IMR-90 (cell line): ENCODE results near the gene GMFB. TPM values are rescaled to one million over a fixed set of nuclear protein-coding genes. Genes with fewer than 3 reads are reported as not detected.

Experiments
- ATAC-seq: fragments of 200-7000 bp; cut with Tn5 transposase; 2 replicates; pipeline ENCODE4 v1.9.1; 2020; ENCODE audit warnings: low read depth, mild to moderate bottlenecking, moderate library complexity
- BruUV-seq: library from RNA; stranded (reverse); fragments of 400-500 nt; replicated peaks from 2 replicates; lab custom pipeline; 2021; lab: Mats Ljungman, UMichigan
- CTCF ChIA-PET: fragments of 300-600 bp; formaldehyde crosslinking; extraction: SDS; loops from one replicate; lab custom pipeline; 2021; ENCODE audit warnings: antibody characterized with exemption; lab: Yijun Ruan, JAX
- POLR2A ChIA-PET: fragments of 300-600 bp; sonication (Branson Sonifier 250); formaldehyde crosslinking; loops from one replicate; lab custom pipeline; 2022; ENCODE audit warnings: antibody characterized with exemption; ENCODE audit not compliant: unreplicated experiment; lab: Charles Lee
- DNase-seq: peaks from one replicate; pipeline ENCODE4 v3.0.0; 2013
- H2AFZ ChIP-seq: replicated peaks from 2 replicates; pipeline ENCODE3; 2013; ENCODE audit warnings: low read length, mild to moderate bottlenecking; ENCODE audit not compliant: poor library complexity
- H2AK5ac ChIP-seq: 2 replicates; pipeline ENCODE4 v1.6.1; 2013; ENCODE audit warnings: low read depth, low read length, inconsistent platforms
- H2AK9ac ChIP-seq: replicated peaks from 2 replicates; pipeline ENCODE3; 2013; ENCODE audit warnings: mild to moderate bottlenecking, low read depth, low read length, moderate library complexity; ENCODE audit not compliant: poor library complexity
- H2BK120ac ChIP-seq: 2 replicates; pipeline ENCODE4 v1.6.1; 2013; ENCODE audit warnings: low read depth, low read length, inconsistent platforms
- H2BK15ac ChIP-seq: 3 replicates; pipeline ENCODE4 v1.6.1; 2013; ENCODE audit warnings: low read depth, low read length, inconsistent platforms
- H2BK20ac ChIP-seq: 2 replicates; pipeline ENCODE4 v1.6.1; 2013; ENCODE audit warnings: low read depth, mild to moderate bottlenecking, inconsistent platforms, low read length, moderate library complexity
- H2BK5ac ChIP-seq: 2 replicates; pipeline ENCODE4 v1.6.1; 2013; ENCODE audit warnings: mild to moderate bottlenecking, low read depth, low read length, inconsistent platforms; ENCODE audit not compliant: poor library complexity, severe bottlenecking
- H3K14ac ChIP-seq: replicated peaks from 2 replicates; pipeline ENCODE4 v1.6.1; 2013; ENCODE audit warnings: low read depth, low read length, inconsistent platforms
- H3K18ac ChIP-seq: 2 replicates; pipeline ENCODE4 v1.6.1; 2013; ENCODE audit warnings: low read depth, low read length, control low read depth
- H3K23ac ChIP-seq: 2 replicates; pipeline ENCODE4 v1.6.1; 2013; ENCODE audit warnings: low read depth, low read length, inconsistent platforms
- H3K27ac ChIP-seq: 2 replicates; pipeline ENCODE4 v1.5.1; 2013; ENCODE audit warnings: mild to moderate bottlenecking, control low read depth, low read length; ENCODE audit not compliant: insufficient read depth
- H3K27me3 ChIP-seq: 2 replicates; pipeline ENCODE4 v1.6.1; 2013; ENCODE audit warnings: low read length; ENCODE audit not compliant: control insufficient read depth, insufficient read depth
- H3K36me3 ChIP-seq: 2 replicates; pipeline ENCODE4 v1.6.1; 2013; ENCODE audit warnings: low read length, mixed read lengths; ENCODE audit not compliant: control insufficient read depth, insufficient read depth
- H3K4ac ChIP-seq: 2 replicates; pipeline ENCODE4 v1.6.1; 2013; ENCODE audit warnings: low read depth, low read length, inconsistent platforms
- H3K4me1 ChIP-seq: 2 replicates; pipeline ENCODE4 v1.6.1; 2013; ENCODE audit warnings: low read length, mixed read lengths; ENCODE audit not compliant: control insufficient read depth, insufficient read depth
- H3K4me2 ChIP-seq: 2 replicates; pipeline ENCODE4 v1.6.1; 2013; ENCODE audit warnings: low read depth, mild to moderate bottlenecking, control low read depth, low read length, moderate library complexity
- H3K4me3 ChIP-seq: 2 replicates; pipeline ENCODE4 v1.5.1; 2013; ENCODE audit warnings: low read depth, mild to moderate bottlenecking, control low read depth, low read length, moderate library complexity; ENCODE audit not compliant: insufficient read depth
- H3K56ac ChIP-seq: 2 replicates; pipeline ENCODE4 v1.6.1; 2013; ENCODE audit warnings: low read length, inconsistent platforms; ENCODE audit not compliant: insufficient read depth; ENCODE audit errors: extremely low read depth
- H3K79me1 ChIP-seq, 2 experiments: 2 replicates each; pipeline ENCODE4 v1.6.1; 2013; ENCODE audit warnings: low read length in 2 of 2, inconsistent platforms in 1 of 2, low read depth in 1 of 2
- H3K9ac ChIP-seq: 2 replicates; pipeline ENCODE4 v1.6.1; 2013; ENCODE audit warnings: low read depth, low read length, control low read depth
- H3K9me1 ChIP-seq: 2 replicates; pipeline ENCODE4 v1.6.1; 2013; ENCODE audit warnings: low read length, inconsistent platforms; ENCODE audit not compliant: insufficient read depth
- H3K9me3 ChIP-seq: 2 replicates; pipeline ENCODE4 v1.6.1; 2013; ENCODE audit warnings: low read length; ENCODE audit not compliant: control insufficient read depth, insufficient read depth
- H4K20me1 ChIP-seq: 2 replicates; pipeline ENCODE4 v1.6.1; 2013; ENCODE audit warnings: low read length, inconsistent platforms; ENCODE audit not compliant: insufficient read depth
- H4K5ac ChIP-seq: 2 replicates; pipeline ENCODE4 v1.6.1; 2013; ENCODE audit warnings: mild to moderate bottlenecking, low read depth, low read length, control low read depth
- H4K8ac ChIP-seq, 2 experiments: 2 replicates each; pipeline ENCODE4 v1.6.1; 2013; ENCODE audit warnings: low read depth in 2 of 2, low read length in 2 of 2, control low read depth in 1 of 2, inconsistent platforms in 1 of 2
- H4K91ac ChIP-seq: 2 replicates; pipeline ENCODE4 v1.6.1; 2013; ENCODE audit warnings: low read depth, low read length, inconsistent platforms; ENCODE audit not compliant: insufficient read depth
- ELK1 ChIP-seq: fragments of 150-350 bp; IDR thresholded peaks from 2 replicates; pipeline ENCODE4 v1.6.1; 2016; ENCODE audit warnings: low read depth, mild to moderate bottlenecking, low read length, moderate library complexity, borderline replicate concordance
- MXI1 ChIP-seq: IDR thresholded peaks from 2 replicates; pipeline ENCODE4 v1.6.1; 2012; ENCODE audit warnings: low read depth, mild to moderate bottlenecking, low read length, moderate library complexity, borderline replicate concordance
- WGBS, 2 experiments: methylation state at CpG; one replicate each; pipeline versions ENCODE4 v1.1.5 to v1.1.7; 2013; ENCODE audit warnings: missing lambda C conversion rate in 2 of 2; ENCODE audit not compliant: insufficient read length in 1 of 2; ENCODE audit errors: extremely low coverage in 2 of 2; 5-methylcytosine and 5-hydroxymethylcytosine counted together
- dilution Hi-C: fragments of 300-500 bp; cut with HindIII; formaldehyde crosslinking; loops from one replicate; pipeline ENCODE4 v1.14.3; 2018; ENCODE audit warnings: low sequenced_read_pairs; ENCODE audit not compliant: unreplicated experiment
- in situ Hi-C: fragments of 300-500 bp; cut with MboI; formaldehyde crosslinking; loops from 3 replicates; pipeline ENCODE4 v1.14.3; 2019; ENCODE audit warnings: low sequenced_read_pairs, inconsistent platforms, mixed read lengths
- intact Hi-C: fragments of 100-400 bp; cut with micrococcal nuclease; formaldehyde crosslinking; loops from 2 replicates; pipeline ENCODE4 v1.10.0; 2022
- polyA plus RNA-seq, 3 experiments: library from polyadenylated mRNA; depleted of rRNA; stranded (reverse); fragments of >200 nt; gene quantifications; 2 replicates each; pipeline ENCODE4 v1.2.3, GENCODE V29; 2012; ENCODE audit warnings: low replicate concordance in 1 of 3
- total RNA-seq: library from RNA; depleted of rRNA; stranded (reverse); fragments of >200 nt; gene quantifications from 2 replicates; pipeline ENCODE4 v1.2.3, GENCODE V29; 2012

The GMFB gene
- total and polyA plus RNA-seq, 2 of the 4 experiments (the other 2 are of a cell fraction): 22.4 to 59.1 TPM

- TF ChIP-seq ELK1: no peak
These were observed 1.0 kb downstream of the GMFB start (continued) for GRCh38 chr14:54487771-54488170.

DNA sequence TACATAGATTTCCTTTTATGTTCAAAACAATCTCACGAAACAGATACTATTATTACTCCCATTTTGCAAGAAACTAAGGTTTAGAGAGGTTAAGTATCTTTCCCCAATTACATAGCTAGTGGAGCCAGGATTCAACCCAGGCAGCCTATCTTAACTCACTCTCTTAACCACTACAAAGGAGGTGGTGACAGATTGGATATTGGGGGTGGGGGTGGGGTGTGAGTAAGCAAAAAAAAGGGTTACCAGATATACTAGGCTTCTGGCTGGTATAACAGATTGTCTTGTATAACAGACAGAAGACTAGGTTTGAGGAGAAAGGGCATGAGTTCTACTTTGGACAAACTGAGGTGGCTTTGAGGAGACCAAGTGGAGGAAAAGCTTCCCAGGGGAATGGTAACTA, 2.1 kb downstream of the GMFB start:
- no peak overlapping the region for H3K18ac ChIP-seq
- peaks cover 5% of the 10 kb centered on the region; the same call in 1 of the 2 replicates for H3K4me1 ChIP-seq
- dilution Hi-C loops: no loop called here
- intact Hi-C loops: no loop called here
- H3K4me3 ChIP-seq: no peak overlapping the region
- ChIA-PET POLR2A (no interaction called here), CTCF (no interaction called here)
- in situ Hi-C loops: no loop called here
- no peak for TF ChIP-seq MXI1
- no TSS peak for BruUV-seq
- no peaks in the 10 kb centered on the region for H3K9me3 ChIP-seq
- no CpG with 5 or more reads among the region's 1 CpG for WGBS, 2 experiments
- H3K79me1 ChIP-seq: peaks cover 11 to 42% of the 10 kb centered on the region in 2 experiments
- ATAC-seq: no peak
- no peak overlapping the region for H3K4ac ChIP-seq
- no peak overlapping the region for H3K14ac ChIP-seq
- peaks cover 8% of the 10 kb centered on the region for H3K36me3 ChIP-seq
- no peak overlapping the region for H2AK9ac ChIP-seq
- no peak overlapping the region for H3K56ac ChIP-seq
- no peak overlapping the region for H2BK15ac ChIP-seq
- no peak overlapping the region for H2AFZ ChIP-seq
- H2BK5ac ChIP-seq: no peak overlapping the region
- no peak overlapping the region for H4K5ac ChIP-seq
- H4K8ac ChIP-seq: no peak overlapping the region
- H3K9ac ChIP-seq: no peak overlapping the region
- H2AK5ac ChIP-seq: no peak overlapping the region
- peak overlapping the region; percentile 29; the same call in 1 of the 2 replicates for H3K4me2 ChIP-seq
- no peaks in the 10 kb centered on the region for H3K27me3 ChIP-seq
- no peak overlapping the region for H3K27ac ChIP-seq
- 0 out of 2 replicates have a peak, but pooled peaks cover 4% of the 10 kb centered on the region for H3K9me1 ChIP-seq
- H4K91ac ChIP-seq: no peak overlapping the region
- DNase-seq: no peak
- no peak overlapping the region for H2BK20ac ChIP-seq
- peaks cover 30% of the 10 kb centered on the region; the same call in 1 of the 2 replicates for H4K20me1 ChIP-seq
- H3K23ac ChIP-seq: 0 out of 2 replicates have a peak overlapping the region, but pooled peaks have one; percentile 17
- H2BK120ac ChIP-seq: no peak overlapping the region
